Skeletal muscle cell (primary cell): ENCODE data around the gene ANKRD18B.
"Not testable (repeated sequence)": the region's sequence is repeated elsewhere in the genome, so short reads cannot be mapped to it uniquely, and the experiment has no call there.

Source experiments
- DNase-seq: peaks from one replicate; pipeline ENCODE4 v3.0.0-alpha.2; 2010; ENCODE audit warnings: low read depth
- H3K4me3 ChIP-seq: 2 replicates; pipeline ENCODE4 v1.5.1; 2011; ENCODE audit warnings: low read depth, mild to moderate bottlenecking, control low read depth, low read length, moderate library complexity

ANKRD18B gene

DNA sequence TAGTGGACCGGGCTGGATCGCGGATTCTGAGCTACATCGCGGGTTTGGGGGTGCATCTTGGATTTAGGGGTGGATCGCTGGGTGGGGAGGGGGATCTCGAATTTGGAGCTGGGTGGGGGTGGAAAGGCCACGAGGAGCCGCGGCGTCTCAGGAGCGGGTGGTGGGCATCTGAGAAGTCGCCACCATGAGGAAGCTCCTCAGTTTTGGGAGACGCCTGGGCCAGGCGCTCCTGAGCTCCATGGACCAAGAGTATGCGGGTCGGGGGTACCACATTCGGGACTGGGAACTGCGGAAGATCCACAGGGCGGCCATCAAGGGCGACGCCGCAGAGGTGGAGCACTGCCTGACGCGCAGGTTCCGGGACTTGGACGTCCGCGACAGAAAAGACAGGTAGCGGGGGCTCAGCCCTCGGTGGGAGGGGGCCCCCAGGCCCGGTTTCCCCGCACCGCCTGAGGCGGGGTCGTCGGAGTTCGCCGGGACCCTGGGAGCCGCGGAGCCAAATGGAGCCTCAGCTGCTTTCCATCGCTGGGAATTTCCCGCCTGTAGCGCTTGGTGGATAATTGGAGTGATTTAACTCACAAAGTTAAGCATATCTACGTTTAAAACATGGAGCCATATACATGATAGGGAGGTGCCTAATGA is 376 bp downstream of the ANKRD18B start:
- DNase-seq, result no peak
- H3K4me3 ChIP-seq, result peak overlapping the region; percentile 66

GRCh38 chr9:33528069-33528468 is 4.0 kb downstream of the ANKRD18B start:
- not testable (repeated sequence) for H3K4me3 ChIP-seq, DNase-seq

DNA sequence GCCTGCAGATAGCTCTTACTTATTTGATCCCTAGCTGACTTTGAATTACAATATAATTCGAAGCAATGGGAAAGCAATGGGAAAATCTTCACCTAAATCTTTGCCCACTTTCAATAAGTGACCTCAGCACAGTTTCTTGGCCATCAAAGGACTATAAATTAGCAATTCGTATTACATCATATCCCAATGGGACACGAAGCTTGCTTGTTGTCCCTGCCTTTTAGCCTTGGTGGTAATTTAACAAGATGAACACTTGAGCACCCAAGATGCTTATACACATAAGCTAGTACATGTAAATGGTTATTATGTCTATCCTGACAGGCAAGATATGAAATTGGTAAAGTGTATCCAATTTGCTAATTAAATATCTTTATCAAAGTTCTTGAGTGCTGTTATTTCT is 9.9 kb downstream of the ANKRD18B start:
- not testable (repeated sequence) for H3K4me3 ChIP-seq

DNA sequence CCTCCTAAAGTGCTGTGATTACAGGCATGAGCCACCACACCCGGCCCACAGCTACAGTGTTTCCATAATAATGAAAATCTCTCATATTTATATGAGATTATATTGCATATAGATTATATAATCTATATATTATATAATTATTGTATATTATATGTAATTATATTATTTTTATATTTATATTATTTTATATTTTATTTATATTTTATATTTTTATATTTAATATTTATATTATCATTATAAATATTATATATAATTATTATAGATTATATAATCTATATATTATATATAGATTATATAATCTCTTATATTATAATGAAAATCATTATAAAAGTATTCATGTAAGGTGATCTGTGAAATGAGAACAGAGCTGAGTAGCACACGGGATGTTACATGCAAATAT is 11.5 kb downstream of the ANKRD18B start:
- DNase-seq, result no peak
- no peak overlapping the region for H3K4me3 ChIP-seq

More for the DNA sequence above, 9.9 kb downstream of the ANKRD18B start:
- DNase-seq, result not testable (repeated sequence)

DNA sequence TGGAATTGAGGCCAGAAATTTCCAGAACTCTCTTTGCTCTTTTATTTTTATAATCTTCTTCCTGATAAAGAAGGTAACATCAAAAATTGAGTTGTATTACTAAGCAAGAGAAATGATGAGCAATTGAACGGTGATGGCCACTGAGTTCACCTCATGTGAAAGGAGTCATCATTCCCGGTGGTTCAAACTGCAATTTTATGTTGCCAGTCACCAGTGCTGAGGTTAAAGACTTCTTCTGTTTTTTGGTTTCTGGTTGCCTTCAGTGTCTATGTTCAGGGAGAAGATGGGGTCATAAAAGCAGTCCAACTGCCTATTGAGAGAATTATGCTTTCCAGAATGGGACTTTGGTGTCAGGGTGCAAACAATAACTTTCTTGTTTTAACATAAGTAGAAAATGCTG is 19.4 kb downstream of the ANKRD18B start:
- H3K4me3 ChIP-seq, DNase-seq: not testable (repeated sequence)

- DNase-seq, H3K4me3 ChIP-seq: not testable (repeated sequence)
These were observed 21.7 kb downstream of the ANKRD18B start for GRCh38 chr9:33545715-33546114.

- not testable (repeated sequence) for H3K4me3 ChIP-seq, DNase-seq
These were observed 24.8 kb downstream of the ANKRD18B start for GRCh38 chr9:33548816-33549215.

DNA sequence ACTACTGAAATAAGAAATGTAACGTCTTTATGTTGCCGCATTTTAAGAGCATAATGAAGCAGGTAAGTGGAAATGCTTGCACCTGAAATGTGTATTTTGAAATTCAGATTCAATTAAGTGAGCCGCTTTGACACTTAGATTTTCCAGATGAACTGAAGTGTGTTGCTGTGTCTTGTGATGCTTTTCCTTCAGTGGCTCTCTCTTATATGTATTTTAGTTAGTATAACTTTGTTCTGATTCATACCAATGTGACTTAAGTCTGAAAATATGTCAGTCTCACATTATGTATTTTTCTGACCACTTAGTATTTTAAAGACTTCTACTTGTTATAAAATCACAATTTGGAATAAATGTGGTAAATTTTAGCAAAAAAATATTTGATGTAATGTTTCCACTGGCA is 25.4 kb downstream of the ANKRD18B start:
- H3K4me3 ChIP-seq, DNase-seq: not testable (repeated sequence)

DNA sequence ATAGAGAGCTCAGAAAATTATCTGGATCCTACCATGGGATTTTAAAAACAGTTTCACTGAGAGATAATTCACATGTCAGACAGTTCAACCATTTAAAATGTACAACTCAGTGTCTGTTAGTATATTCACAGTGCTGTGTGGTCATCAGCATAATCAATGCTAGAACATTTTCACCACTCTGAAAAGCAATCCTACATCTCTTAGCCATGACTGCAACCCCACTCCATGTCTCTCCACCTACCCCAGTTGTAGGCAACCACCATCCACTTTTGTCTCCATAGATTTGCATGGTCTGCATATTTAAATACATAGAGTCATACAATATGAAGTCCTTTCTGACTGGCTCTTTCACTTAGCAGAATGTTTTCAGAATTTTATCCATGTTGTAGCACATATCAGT is 27.1 kb downstream of the ANKRD18B start:
- not testable (repeated sequence) for H3K4me3 ChIP-seq, DNase-seq

DNA sequence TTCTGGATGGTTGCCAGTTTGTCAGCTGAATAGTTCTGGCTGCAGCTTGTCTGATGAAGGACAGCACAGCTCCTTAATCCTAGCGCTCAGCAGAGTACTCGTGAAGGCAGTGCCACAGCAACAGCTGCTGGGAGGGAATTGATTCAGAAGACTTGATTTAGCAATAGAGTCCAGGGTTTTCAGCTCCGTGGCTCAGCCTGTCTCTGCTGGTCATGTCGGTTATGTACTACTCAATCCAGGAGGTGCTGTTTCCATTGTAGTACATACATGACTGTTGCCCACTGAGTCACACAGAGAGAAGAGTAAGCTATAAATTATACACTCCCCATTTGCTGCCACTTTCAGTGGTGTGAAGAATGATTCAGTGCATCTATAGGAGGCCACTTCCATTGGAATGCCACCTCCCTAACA is 28.3 kb downstream of the ANKRD18B start:
- peak; percentile 60 for DNase-seq
- H3K4me3 ChIP-seq, result not testable (repeated sequence)

DNA sequence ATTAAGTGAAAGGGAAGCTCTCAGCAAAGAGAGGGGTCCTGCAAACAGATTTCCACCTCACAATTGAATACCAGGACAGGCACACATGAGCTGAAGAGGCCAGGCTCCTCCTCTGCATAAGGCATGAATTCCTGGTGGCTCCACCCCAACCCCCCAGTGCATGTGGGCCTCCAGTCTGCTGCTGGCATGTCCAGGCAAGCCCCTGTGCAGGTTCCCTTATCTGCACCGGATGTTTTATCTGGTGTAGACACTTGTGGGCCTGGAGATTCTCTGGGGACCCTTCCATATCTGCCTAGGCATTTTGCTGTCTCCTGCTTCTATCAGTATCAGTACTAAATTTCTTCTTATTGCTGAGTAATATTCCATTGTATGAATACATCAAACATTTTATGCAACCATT is 36.2 kb downstream of the ANKRD18B start:
- not testable (repeated sequence) for DNase-seq, H3K4me3 ChIP-seq

DNA sequence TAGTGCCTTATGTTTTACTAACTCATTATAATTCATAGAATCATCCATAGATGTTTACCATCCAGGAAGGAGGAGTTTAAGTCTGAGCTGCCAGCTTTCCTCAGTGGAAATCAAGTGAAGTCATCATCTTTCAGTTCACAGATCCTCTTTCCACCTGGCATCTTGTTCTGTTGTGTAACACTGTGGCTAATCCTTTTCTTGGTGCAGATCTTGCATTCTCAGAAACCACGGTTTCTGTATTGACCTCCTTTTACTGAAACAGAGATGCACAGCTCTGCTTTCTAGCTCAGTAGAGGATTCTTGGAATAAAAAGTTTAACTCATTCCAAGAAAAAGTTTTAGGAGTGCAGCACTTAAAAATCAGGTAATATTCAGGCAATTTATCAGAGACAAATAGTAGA is 38.1 kb downstream of the ANKRD18B start:
- DNase-seq, result peak; percentile 16
- not testable (repeated sequence) for H3K4me3 ChIP-seq

DNA sequence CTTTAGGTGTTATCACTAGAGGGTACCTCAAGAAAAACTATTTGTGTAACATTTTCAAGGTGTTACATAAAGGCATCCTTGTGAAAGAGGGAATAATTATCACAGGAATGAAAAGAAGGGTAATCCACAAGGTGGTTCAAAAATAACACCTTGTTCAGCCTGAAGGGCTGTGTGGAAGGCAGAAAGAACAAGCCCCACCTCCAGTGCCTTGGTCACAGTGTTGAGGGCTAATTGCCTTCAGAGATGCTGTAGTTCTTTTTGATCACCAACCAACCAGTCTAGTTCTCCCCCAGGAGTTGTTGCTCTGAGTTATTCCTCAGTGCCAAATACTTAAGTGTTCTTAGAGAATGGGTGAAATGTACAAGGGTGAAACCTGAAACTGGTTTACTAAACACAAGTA is 43.7 kb downstream of the ANKRD18B start:
- H3K4me3 ChIP-seq, DNase-seq: not testable (repeated sequence)

GRCh38 chr9:33577786-33578185 is 53.7 kb downstream of the ANKRD18B start:
- DNase-seq, H3K4me3 ChIP-seq: not testable (repeated sequence)

GRCh38 chr9:33579996-33580395 is 55.9 kb downstream of the ANKRD18B start:
- DNase-seq, H3K4me3 ChIP-seq: not testable (repeated sequence)

DNA sequence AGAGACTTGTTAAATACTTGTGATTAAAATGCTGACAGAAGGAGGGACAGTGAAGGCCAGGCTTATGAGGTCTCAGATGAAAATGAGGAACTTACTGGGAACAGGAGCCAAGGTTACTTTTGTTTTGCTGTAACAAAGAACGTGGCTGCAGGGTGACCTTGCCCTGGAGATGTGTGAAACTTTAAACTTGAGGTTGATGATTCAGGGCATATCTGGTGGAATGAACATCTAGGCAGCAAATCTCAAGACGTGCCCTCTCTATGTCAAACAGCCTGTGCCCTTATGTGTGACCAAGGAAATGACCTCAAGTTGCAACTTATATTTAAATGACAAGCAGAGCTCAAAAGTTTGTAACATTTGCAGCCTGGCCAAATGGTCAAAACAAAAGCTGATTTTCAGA is 58.6 kb downstream of the ANKRD18B start:
- not testable (repeated sequence) for DNase-seq, H3K4me3 ChIP-seq

DNA sequence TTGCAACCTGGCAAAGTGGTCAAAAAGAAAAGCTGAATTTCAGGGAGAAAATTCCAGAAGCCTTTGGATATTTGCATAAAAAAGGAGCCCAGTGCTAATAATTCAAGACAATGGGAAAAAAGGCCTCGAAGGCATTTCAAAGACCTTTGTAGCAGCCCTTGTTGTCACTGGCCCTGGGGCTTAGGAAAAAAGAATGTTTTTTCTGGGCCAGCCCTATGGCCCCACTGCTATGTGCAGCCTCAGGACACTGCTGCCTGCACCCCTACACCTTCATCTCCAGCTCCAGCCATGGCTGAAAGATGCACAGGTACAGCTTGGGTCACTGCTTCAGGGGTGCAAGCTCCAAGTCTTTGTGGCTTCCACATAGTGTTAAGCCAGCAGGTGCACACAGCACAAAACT is 62.1 kb downstream of the ANKRD18B start:
- not testable (repeated sequence) for DNase-seq, H3K4me3 ChIP-seq

- not testable (repeated sequence) for H3K4me3 ChIP-seq, DNase-seq
These were observed 63.7 kb downstream of the ANKRD18B start for GRCh38 chr9:33587799-33588198.

DNA sequence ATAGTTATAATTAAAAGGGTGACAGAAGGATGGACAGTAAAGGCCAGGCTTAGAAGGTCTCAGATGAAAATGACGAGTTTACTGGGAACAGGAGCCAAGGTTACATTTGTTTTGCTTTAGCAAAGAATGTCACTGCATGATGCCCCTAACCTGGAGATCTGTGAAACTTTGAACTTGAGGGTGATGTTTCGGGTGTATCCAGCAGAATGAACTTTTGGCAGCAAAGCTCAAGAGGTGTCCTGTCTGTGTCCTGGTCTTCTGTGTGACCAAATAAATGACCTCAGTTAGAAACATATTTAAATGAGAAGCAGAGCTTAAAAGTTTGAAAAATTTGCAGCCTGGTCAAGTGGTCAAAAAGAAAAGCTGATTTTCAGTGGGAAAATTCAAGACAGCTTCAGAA is 64.8 kb downstream of the ANKRD18B start:
- DNase-seq, H3K4me3 ChIP-seq: not testable (repeated sequence)

DNA sequence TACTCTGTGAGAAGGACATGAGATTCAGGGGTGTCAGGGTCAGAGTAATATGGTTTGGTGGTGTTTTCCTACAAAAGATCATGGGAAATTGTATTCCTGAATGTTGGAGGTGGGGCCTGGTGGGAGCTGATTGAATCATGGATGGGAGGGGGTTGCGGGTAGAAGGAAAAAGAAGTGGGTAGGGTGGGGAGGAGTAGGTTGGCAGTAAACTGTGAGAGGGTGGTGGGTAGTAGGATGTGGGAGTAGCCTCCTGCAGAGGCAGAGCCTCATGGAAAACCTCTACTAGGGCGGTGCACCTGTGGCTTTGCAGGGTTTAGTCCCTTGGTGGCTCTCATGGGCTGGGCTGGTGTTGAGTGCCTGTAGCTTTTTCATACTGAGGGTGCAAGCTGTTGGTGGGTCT is 66.8 kb downstream of the ANKRD18B start:
- not testable (repeated sequence) for DNase-seq, H3K4me3 ChIP-seq

DNA sequence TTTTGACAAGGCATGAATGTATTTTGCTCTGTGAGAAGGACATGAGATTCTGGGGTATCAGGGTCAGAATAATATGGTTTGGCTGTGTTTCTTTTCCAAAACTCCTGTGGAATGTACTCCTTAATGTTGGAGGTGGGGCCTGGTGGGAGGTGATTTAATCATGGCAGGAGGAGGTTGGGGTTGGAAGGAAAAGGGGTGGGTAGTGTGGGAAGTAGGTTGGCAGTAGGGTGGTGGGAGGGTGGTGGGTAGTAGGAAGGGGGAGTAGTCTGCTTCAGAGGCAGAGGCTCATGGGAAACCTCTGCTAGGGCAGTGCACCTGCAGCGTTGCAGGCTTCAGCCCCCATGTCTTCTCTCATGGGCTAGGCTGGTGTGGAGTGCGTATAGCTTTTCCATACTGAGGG is 72.9 kb downstream of the ANKRD18B start:
- DNase-seq, H3K4me3 ChIP-seq: not testable (repeated sequence)
